H1 (cell line): ENCODE data around the gene TARDBP. TPM values are rescaled to one million over a fixed set of nuclear protein-coding genes. Genes with fewer than 3 reads are reported as not detected.
A peak's percentile ranks its signal among the peaks of the same experiment; 100 is the strongest.

Experiments used
- CTCF ChIA-PET: fragments of 300-600 bp; sonication (Branson Sonifier 250); formaldehyde crosslinking; loops from one replicate; lab custom pipeline; 2021; ENCODE audit not compliant: partially characterized antibody; lab: Charles Lee
- POLR2A ChIA-PET: fragments of 300-600 bp; sonication (Branson Sonifier 250); formaldehyde crosslinking; loops from one replicate; lab custom pipeline; 2021; ENCODE audit warnings: inconsistent platforms; ENCODE audit not compliant: partially characterized antibody; lab: Charles Lee
- DNase-seq, 2 experiments: peaks; one replicate each; pipeline versions ENCODE4 v3.0.0 to v3.0.0-alpha.2; 2010 to 2022; ENCODE audit warnings: low spot score in 2 of 2, low read depth in 1 of 2, mixed read lengths in 1 of 2
- FAIRE-seq: peaks from 2 replicates; lab custom pipeline; 2011; peaks lifted over from hg19 to GRCh38; lab: Jason Lieb, UNC
- H2AFZ ChIP-seq: 2 replicates; pipeline ENCODE4 v1.8.1; 2012; ENCODE audit warnings: low read length, inconsistent platforms
- H2AK5ac ChIP-seq: 2 replicates; pipeline ENCODE4 v1.6.1; 2013; ENCODE audit warnings: low read depth, low read length
- H2BK120ac ChIP-seq: replicated peaks from 2 replicates; pipeline ENCODE3; 2013; ENCODE audit warnings: low read depth, low read length, inconsistent platforms
- H2BK12ac ChIP-seq: 2 replicates; pipeline ENCODE4 v1.6.1; 2013; ENCODE audit warnings: low read depth, low read length
- H2BK15ac ChIP-seq: 2 replicates; pipeline ENCODE4 v1.6.1; 2013; ENCODE audit warnings: low read length
- H2BK20ac ChIP-seq: 2 replicates; pipeline ENCODE4 v1.6.1; 2013; ENCODE audit warnings: low read length
- H2BK5ac ChIP-seq: 2 replicates; pipeline ENCODE4 v1.6.1; 2013; ENCODE audit warnings: low read depth, low read length
- H3K14ac ChIP-seq: 2 replicates; pipeline ENCODE4 v1.6.1; 2013; ENCODE audit warnings: inconsistent platforms; ENCODE audit not compliant: insufficient read length
- H3K18ac ChIP-seq: 2 replicates; pipeline ENCODE4 v1.6.1; 2013; ENCODE audit warnings: low read length; ENCODE audit errors: extremely low read depth
- H3K23ac ChIP-seq: 2 replicates; pipeline ENCODE4 v1.6.1; 2013; ENCODE audit warnings: inconsistent platforms; ENCODE audit not compliant: insufficient read length
- H3K23me2 ChIP-seq: 2 replicates; pipeline ENCODE4 v1.6.1; 2013; ENCODE audit warnings: low read depth, low read length
- H3K27ac ChIP-seq: 2 replicates; pipeline ENCODE4 v1.6.1; 2011; ENCODE audit warnings: low read depth, low read length, inconsistent platforms
- H3K27me3 ChIP-seq, 4 experiments: replicated peaks in 1 of 4; 1 replicate in 1 of 4; 2 replicates in 3 of 4; pipeline versions ENCODE4 v1.6.1 to v1.8.1; 2011 to 2013; ENCODE audit warnings: low read length in 3 of 4, mild to moderate bottlenecking in 3 of 4, inconsistent platforms in 2 of 4, mixed read lengths in 2 of 4, moderate library complexity in 1 of 4; ENCODE audit not compliant: control insufficient read depth in 3 of 4, insufficient read depth in 3 of 4; ENCODE audit errors: extremely low read depth in 1 of 4
- H3K36me3 ChIP-seq, 4 experiments: 2 replicates each; pipeline versions ENCODE4 v1.6.1 to v1.8.1; 2011 to 2013; ENCODE audit warnings: mild to moderate bottlenecking in 4 of 4, low read length in 3 of 4, moderate library complexity in 2 of 4, control low read depth in 1 of 4, inconsistent platforms in 1 of 4; ENCODE audit not compliant: insufficient read depth in 4 of 4, control insufficient read depth in 2 of 4
- H3K4ac ChIP-seq: replicated peaks from 2 replicates; pipeline ENCODE3; 2013; ENCODE audit warnings: low read length, low read depth, mixed read lengths, inconsistent platforms; ENCODE audit not compliant: insufficient read length
- H3K4me1 ChIP-seq, 4 experiments: replicated peaks in 1 of 4; 1 replicate in 1 of 4; 2 replicates in 3 of 4; pipeline versions ENCODE4 v1.6.1 to v1.8.1; 2011 to 2013; ENCODE audit warnings: low read length in 3 of 4, inconsistent platforms in 2 of 4, mixed read lengths in 1 of 4; ENCODE audit not compliant: insufficient read depth in 4 of 4, control insufficient read depth in 3 of 4
- H3K4me2 ChIP-seq, 2 experiments: 2 replicates each; pipeline versions ENCODE4 v1.6.1 to v1.8.1; 2011 to 2013; ENCODE audit warnings: low read depth in 2 of 2, low read length in 2 of 2, control low read depth in 1 of 2, inconsistent platforms in 1 of 2, mild to moderate bottlenecking in 1 of 2; ENCODE audit not compliant: insufficient read depth in 1 of 2
- H3K4me3 ChIP-seq, 4 experiments: fragments of 200-600, 300-600 bp in 1 of 4; sonication (generic), shearing (Covaris generic), sonication (Bioruptor Twin) in 1 of 4; 2 replicates each; pipeline versions ENCODE4 v1.5.1 to v1.8.1; 2011 to 2016; ENCODE audit warnings: low read length in 4 of 4, low read depth in 3 of 4, control low read depth in 2 of 4, inconsistent platforms in 2 of 4, mild to moderate bottlenecking in 2 of 4, mixed read lengths in 1 of 4, moderate library complexity in 1 of 4; ENCODE audit not compliant: insufficient read depth in 2 of 4; ENCODE audit errors: extremely low read depth in 1 of 4
- H3K56ac ChIP-seq: replicated peaks from 2 replicates; pipeline ENCODE3; 2013; ENCODE audit warnings: low read depth, mild to moderate bottlenecking, mixed read lengths, low read length, inconsistent platforms; ENCODE audit not compliant: insufficient read length
- H3K79me1 ChIP-seq: 2 replicates; pipeline ENCODE4 v1.6.1; 2013; ENCODE audit warnings: low read depth, low read length, control low read depth
- H3K79me2 ChIP-seq, 2 experiments: 2 replicates each; pipeline versions ENCODE4 v1.6.1 to v1.8.1; 2012 to 2013; ENCODE audit warnings: low read length in 2 of 2, mild to moderate bottlenecking in 2 of 2, inconsistent platforms in 1 of 2; ENCODE audit not compliant: insufficient read depth in 2 of 2, control insufficient read depth in 1 of 2
- H3K9ac ChIP-seq, 4 experiments: replicated peaks in 1 of 4; 1 replicate in 1 of 4; 2 replicates in 3 of 4; pipeline versions ENCODE4 v1.6.1 to v1.8.1; 2011 to 2013; ENCODE audit warnings: low read depth in 3 of 4, low read length in 3 of 4, control low read depth in 2 of 4, mild to moderate bottlenecking in 2 of 4, moderate library complexity in 2 of 4, inconsistent platforms in 1 of 4; ENCODE audit errors: extremely low read depth in 1 of 4
- H3K9me3 ChIP-seq, 2 experiments: 2 replicates each; pipeline versions ENCODE4 v1.6.1 to v1.8.1; 2012 to 2013; ENCODE audit warnings: mild to moderate bottlenecking in 2 of 2, moderate library complexity in 2 of 2, control low read depth in 1 of 2, inconsistent platforms in 1 of 2, low read depth in 1 of 2, low read length in 1 of 2, mixed read lengths in 1 of 2; ENCODE audit not compliant: insufficient read depth in 2 of 2
- H4K20me1 ChIP-seq, 2 experiments: replicated peaks in 1 of 2; 2 replicates each; pipeline versions ENCODE3 to v1.8.1; 2011 to 2013; ENCODE audit warnings: inconsistent platforms in 2 of 2, low read length in 2 of 2, mild to moderate bottlenecking in 1 of 2; ENCODE audit not compliant: insufficient read depth in 2 of 2, control insufficient read depth in 1 of 2
- H4K5ac ChIP-seq: 2 replicates; pipeline ENCODE4 v1.6.1; 2013; ENCODE audit warnings: low read length, low read depth, mixed read lengths, inconsistent platforms; ENCODE audit not compliant: insufficient read length
- H4K8ac ChIP-seq: 2 replicates; pipeline ENCODE4 v1.8.0; 2013; ENCODE audit warnings: mild to moderate bottlenecking, moderate library complexity, low read length, inconsistent platforms; ENCODE audit not compliant: insufficient read depth; ENCODE audit errors: extremely low read depth
- H4K91ac ChIP-seq: replicated peaks from 2 replicates; pipeline ENCODE3; 2013; ENCODE audit warnings: low read length, mixed read lengths, inconsistent platforms; ENCODE audit not compliant: insufficient read length
- JUN ChIP-seq: IDR thresholded peaks from 2 replicates; pipeline ENCODE4 v1.6.1; 2011; ENCODE audit warnings: low read depth, mild to moderate bottlenecking, improper control_type of control experiment, low read length
- POLR2A ChIP-seq, 2 experiments: IDR thresholded peaks; 1 replicate in 1 of 2; 2 replicates in 1 of 2; pipeline ENCODE4 v1.6.1; 2011; ENCODE audit warnings: low read depth in 2 of 2, low read length in 2 of 2, mild to moderate bottlenecking in 2 of 2; ENCODE audit errors: control extremely low read depth in 1 of 2
- RFX5 ChIP-seq: IDR thresholded peaks from 2 replicates; pipeline ENCODE4 v1.6.1; 2011; ENCODE audit warnings: low read depth, low read length, improper control_type of control experiment, borderline replicate concordance
- WGBS, 2 experiments: shearing (Covaris generic) in 1 of 2; methylation state at CpG; one replicate each; pipeline versions ENCODE4 v1.1.6 to v1.1.7; 2013 to 2015; ENCODE audit warnings: low lambda C conversion rate in 2 of 2, mixed read lengths in 2 of 2, inconsistent platforms in 1 of 2, low coverage in 1 of 2, missing lambda C conversion rate in 1 of 2; ENCODE audit not compliant: insufficient replicate concordance in 2 of 2, insufficient coverage in 1 of 2, insufficient read length in 1 of 2; ENCODE audit errors: extremely low coverage in 1 of 2, missing lambda C conversion rate in 1 of 2; 5-methylcytosine and 5-hydroxymethylcytosine counted together
- polyA plus RNA-seq, 7 experiments: library from polyadenylated mRNA; depleted of rRNA in 3 of 7; stranded (reverse) in 5 of 7; unstranded in 2 of 7; fragments of >200 nt in 5 of 7; fragments of 200-250 nt in 2 of 7; gene quantifications; 1 replicate in 5 of 7; 2 replicates in 1 of 7; 4 replicates in 1 of 7; pipeline versions ENCODE4 v1.2.1 to v1.2.3, GENCODE V29; 2011 to 2013; ENCODE audit warnings: missing spikeins in 2 of 7, mixed read lengths in 2 of 7
- total RNA-seq: library from RNA; stranded (reverse); fragmentation: NEBNext Ultra II Directional; extraction: Animal tissue kit (Norgen Biotek cat#: 25700); gene quantifications from 2 replicates; pipeline ENCODE4 v1.2.1, GENCODE V29; 2021

Gene TARDBP
- total and polyA plus RNA-seq, 2 of the 8 experiments (the other 6 are each of a cell fraction or from before 2014, with no cell fraction given) = 144 to 240 TPM

DNA sequence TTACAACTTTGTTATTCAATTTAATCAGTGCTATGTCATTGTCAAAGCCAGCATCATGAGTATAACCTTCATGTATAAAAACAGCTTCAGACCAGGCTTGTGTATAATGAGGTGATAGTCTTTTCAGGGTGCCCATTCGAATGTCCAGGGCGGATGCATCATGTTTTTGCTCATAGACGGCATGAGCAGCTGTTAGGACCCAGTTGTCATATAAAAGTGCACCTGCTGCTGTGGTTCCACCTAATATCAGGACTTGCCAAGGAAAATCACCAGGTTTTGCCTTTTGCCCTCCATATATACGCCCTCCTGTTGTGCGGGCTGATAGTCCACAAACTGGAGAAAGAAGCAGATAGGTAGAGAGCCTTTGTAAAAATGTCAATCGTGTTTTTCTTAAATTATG, 14.9 kb downstream of the TARDBP start:
- TF ChIP-seq JUN (no peak), POLR2A (IDR thresholded peaks at IDR 0.05; ENCODE audit: control extremely low read depth in 1 of 2, low read depth in 2 of 2, low read length in 2 of 2) (peak in 1 of 2 experiments; percentile 4; a peak in 2 of 3 replicates), RFX5 (no peak)
- ChIA-PET CTCF (interaction anchor here (1.7 kb wide), 1 partner anchor 10 kb away, joined by 9 read pairs; no protein-coding TSS in a partner anchor), POLR2A (interaction anchor here (0.8 to 1.6 kb wide), 8 partner anchors 8 to 285 kb away, joined by 3 to 8 read pairs (median 4); partner anchors contain the start of gene TARDBP)
- Histone ChIP-seq H3K4ac (no peak overlapping the region), H3K9ac (no peak overlapping the region), H2BK5ac (no peak overlapping the region), H4K5ac (no peak overlapping the region), H3K56ac (no peak overlapping the region), H4K8ac (no peak overlapping the region), H2AFZ (no peak overlapping the region), H3K14ac (no peak overlapping the region), H3K9me3 (no peaks in the 10 kb centered on the region; a peak in 1 of 4 replicates), H3K27ac (no peak overlapping the region), H4K20me1 (peaks cover 3 to 9% of the 10 kb centered on the region in 2 experiments), H4K91ac (no peak overlapping the region), H3K18ac (no peak overlapping the region), H3K4me3 (no peak overlapping the region), H2AK5ac (no peak overlapping the region), H3K4me1 (peaks cover 0 to 4% (median 0%) of the 10 kb centered on the region in 4 experiments; a peak in 3 of 7 replicates), H3K23ac (no peak overlapping the region), H3K27me3 (no peaks in the 10 kb centered on the region), H3K4me2 (no peak overlapping the region), H3K79me1 (no peaks in the 10 kb centered on the region), H3K79me2 (no peaks in the 10 kb centered on the region), H2BK120ac (no peak overlapping the region), H2BK15ac (no peak overlapping the region), H2BK12ac (no peak overlapping the region), H3K23me2 (no peaks in the 10 kb centered on the region), H2BK20ac (no peak overlapping the region), H3K36me3 (peaks cover 9 to 55% (median 25%) of the 10 kb centered on the region in 4 experiments)
- DNase-seq = no peak
- FAIRE-seq = no peak
- WGBS, 2 experiments = 81% methylated on average over 6 of the region's 6 CpGs; no CpG with 5 or more reads in 1 of the 2 experiments
